Measurements from ENCODE around the gene SDCCAG8. TPM values are rescaled to one million over a fixed set of nuclear protein-coding genes. Genes with fewer than 3 reads are reported as not detected.

The SDCCAG8 gene
- total RNA-seq, 1 experiment from 2014 or later: 10.0 TPM

- Histone ChIP-seq H3K4me1 (ENCODE audit: insufficient read depth, low read length) (no peaks in the 10 kb centered on the region), H4K20me1 (ENCODE audit: control insufficient read depth, insufficient read depth, insufficient read length) (no peaks in the 10 kb centered on the region), H4K91ac (ENCODE audit: insufficient read length, low read depth, low read length) (no peak overlapping the region), H3K23ac (ENCODE audit: insufficient read length, low read depth, low read length) (no peak overlapping the region), H3K27me3 (ENCODE audit: insufficient read depth, low read length) (no peaks in the 10 kb centered on the region), H3K23me2 (ENCODE audit: insufficient read length, low read depth, low read length, poor library complexity, severe bottlenecking) (no peaks in the 10 kb centered on the region), H3K79me1 (ENCODE audit: insufficient read depth, low read depth, low read length, poor library complexity, severe bottlenecking) (no peaks in the 10 kb centered on the region), H3K4me2 (ENCODE audit: insufficient read depth, insufficient read length, low read length) (no peak overlapping the region), H3T11ph (ENCODE audit: low read length) (no peak overlapping the region), H3K56ac (ENCODE audit: insufficient read length, low read depth, low read length) (no peak overlapping the region), H2BK120ac (ENCODE audit: low read depth, low read length, poor library complexity, severe bottlenecking) (no peak overlapping the region), H2BK5ac (ENCODE audit: insufficient read length, low read length) (no peak overlapping the region), H3K9ac (ENCODE audit: extremely low read depth, insufficient read length, low read length) (no peak overlapping the region), H4K8ac (replicated peaks; ENCODE audit: insufficient read length, low read depth, low read length) (no peak overlapping the region), H2BK12ac (ENCODE audit: insufficient read length, low read depth, low read length) (no peak overlapping the region), H2AK5ac (ENCODE audit: insufficient read length, low read length) (no peak overlapping the region), H3K79me2 (ENCODE audit: insufficient read depth, low read length) (no peaks in the 10 kb centered on the region), H3K14ac (ENCODE audit: insufficient read depth, low read length) (no peak overlapping the region), H2AFZ (ENCODE audit: low read length) (no peak overlapping the region), H3K18ac (ENCODE audit: insufficient read length, low read depth, low read length) (no peak overlapping the region), H3K27ac (ENCODE audit: insufficient read length, low read depth, low read length) (no peak overlapping the region), H3K9me3 (ENCODE audit: control insufficient read depth, low read depth, low read length) (no peaks in the 10 kb centered on the region), H2BK15ac (ENCODE audit: low read depth, low read length) (no peak overlapping the region), H3K4ac (ENCODE audit: low read depth, low read length) (no peak overlapping the region), H2BK20ac (ENCODE audit: low read depth, low read length, poor library complexity, severe bottlenecking) (no peak overlapping the region), H4K5ac (ENCODE audit: insufficient read length, low read depth, low read length) (no peak overlapping the region)
- no peak overlapping the region for H3K4me3 Mint-ChIP-seq
- no peak for TF ChIP-seq CTCF (conservative IDR thresholded peaks at IDR 0.05)
- peaks cover 4 to 5% of the 10 kb centered on the region in 2 experiments for H3K4me1 Mint-ChIP-seq
- no peaks in the 10 kb centered on the region for H3K27me3 Mint-ChIP-seq (ENCODE audit: low read depth)
- no peaks in the 10 kb centered on the region for H3K9me3 Mint-ChIP-seq
- no peaks in the 10 kb centered on the region for H3K36me3 Mint-ChIP-seq (ENCODE audit: insufficient read depth in 1 of 3, low read depth in 3 of 3)
- H3K27ac Mint-ChIP-seq: no peak overlapping the region
- no CpG with 5 or more reads among the region's 5 CpGs for WGBS (ENCODE audit: extremely low coverage, insufficient read length, low lambda C conversion rate)
- DNase-seq: peak; percentile 27
These were observed 209.2 kb downstream of the SDCCAG8 start for GRCh38 chr1:243465081-243465480.
